Dermis microvascular lymphatic vessel endothelial cell (primary cell): Measurements from ENCODE around the gene FBN2. TPM values are rescaled to one million over a fixed set of nuclear protein-coding genes. Genes with fewer than 3 reads are reported as not detected.

Experiments used
- DNase-seq, 2 donors: peaks; one replicate each; pipeline versions ENCODE4 v3.0.0 to v3.0.0-alpha.2; 2010; ENCODE audit warnings: low read depth in 2 of 2
- total RNA-seq: library from RNA; depleted of rRNA; stranded (reverse); fragments of >200 nt; gene quantifications from 2 replicates; pipeline ENCODE4 v1.2.1, GENCODE V29; 2014

The FBN2 gene
- total RNA-seq, 1 donor from 2014 or later = 0.13 TPM

GRCh38 chr5:128257076-128257475 is 281.0 kb downstream of the FBN2 start:
- DNase-seq = no peak

- DNase-seq = peak in 1 of 2 donors; percentile 11
Observed at GRCh38 chr5:128254789-128255188, 283.3 kb downstream of the FBN2 start.

GRCh38 chr5:128253880-128254279 is 284.2 kb downstream of the FBN2 start:
- DNase-seq = no peak

GRCh38 chr5:128253161-128253560 is 284.9 kb downstream of the FBN2 start:
- no peak for DNase-seq

GRCh38 chr5:128252756-128253155 is 285.3 kb downstream of the FBN2 start:
- no peak for DNase-seq

- DNase-seq = no peak
Observed at GRCh38 chr5:128252196-128252595, 285.8 kb downstream of the FBN2 start.

- DNase-seq = no peak
Observed at GRCh38 chr5:128245974-128246373, 292.1 kb downstream of the FBN2 start.

GRCh38 chr5:128243958-128244582 is 294.0 kb downstream of the FBN2 start:
- DNase-seq = no peak

GRCh38 chr5:128241051-128241695 is 296.9 kb downstream of the FBN2 start:
- no peak for DNase-seq

- DNase-seq = no peak
Observed at GRCh38 chr5:128237546-128237945, 300.5 kb downstream of the FBN2 start.

- DNase-seq = no peak
Observed at GRCh38 chr5:128237000-128237399, 301.0 kb downstream of the FBN2 start.

- no peak for DNase-seq
Observed at GRCh38 chr5:128236334-128236733, 301.7 kb downstream of the FBN2 start.

- DNase-seq = no peak
Observed at GRCh38 chr5:128234928-128235641, 303.0 kb downstream of the FBN2 start.

- no peak for DNase-seq
Observed at GRCh38 chr5:128228521-128228920, 309.5 kb downstream of the FBN2 start.

GRCh38 chr5:128228008-128228407 is 310.0 kb downstream of the FBN2 start:
- DNase-seq = peak in 1 of 2 donors; percentile 19

- no peak for DNase-seq
Observed at GRCh38 chr5:128225245-128226030, 312.6 kb downstream of the FBN2 start.

- no peak for DNase-seq
Observed at GRCh38 chr5:128224336-128224735, 313.7 kb downstream of the FBN2 start.

GRCh38 chr5:128220841-128221240 is 317.2 kb downstream of the FBN2 start:
- no peak for DNase-seq

GRCh38 chr5:128216860-128217531 is 321.0 kb downstream of the FBN2 start:
- DNase-seq = no peak

- no peak for DNase-seq
Observed at GRCh38 chr5:128216285-128216684, 321.8 kb downstream of the FBN2 start.

- no peak for DNase-seq
Observed at GRCh38 chr5:128213833-128214232, 324.2 kb downstream of the FBN2 start.
